ENCODE measurements around the gene RABEPK.
"Not testable (repeated sequence)": the region's sequence is repeated elsewhere in the genome, so short reads cannot be mapped to it uniquely, and the experiment has no call there.

The RABEPK gene

DNA sequence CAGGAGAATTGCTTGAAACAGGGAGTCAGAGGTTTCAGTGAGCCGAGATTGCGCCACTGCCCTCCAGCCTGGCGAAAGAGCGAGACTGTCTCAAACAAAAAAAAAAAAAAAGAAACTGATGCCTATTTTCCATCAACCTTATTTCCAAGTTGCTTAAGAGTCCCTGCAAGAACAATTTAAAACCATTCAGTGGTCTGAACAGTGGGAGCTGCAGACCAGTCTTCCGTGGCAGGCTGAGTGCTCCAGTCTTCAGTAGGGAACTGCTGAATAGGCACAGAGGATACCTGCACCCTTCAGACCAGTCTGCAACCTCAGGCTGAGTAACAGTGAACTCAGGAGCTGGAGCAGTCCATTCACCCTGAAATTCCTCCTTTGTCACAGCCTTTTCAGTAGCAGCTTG is 5.9 kb upstream of the RABEPK start:
- DNase-seq (ENCODE audit: low read depth) = not testable (repeated sequence)

DNA sequence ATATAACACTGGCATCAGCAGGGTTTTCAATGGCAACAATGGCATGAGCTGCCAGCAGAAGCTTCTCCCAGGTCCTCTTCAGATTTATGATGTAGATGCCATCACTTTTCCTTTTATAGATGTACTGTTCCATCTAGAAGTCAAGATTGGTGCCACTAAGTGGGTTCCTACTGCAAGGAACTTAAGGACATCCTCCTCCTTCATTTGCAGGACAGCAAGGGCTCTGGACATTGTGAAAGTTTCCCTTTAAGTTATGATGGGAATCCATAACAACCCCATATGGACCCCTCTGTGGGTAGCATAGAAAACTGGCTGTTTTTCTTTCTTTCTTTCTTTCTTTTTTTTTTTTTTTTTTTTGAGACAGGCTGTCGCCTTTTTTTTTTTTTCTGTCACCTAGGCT is 4.8 kb upstream of the RABEPK start:
- not testable (repeated sequence) for DNase-seq (ENCODE audit: low read depth)

DNA sequence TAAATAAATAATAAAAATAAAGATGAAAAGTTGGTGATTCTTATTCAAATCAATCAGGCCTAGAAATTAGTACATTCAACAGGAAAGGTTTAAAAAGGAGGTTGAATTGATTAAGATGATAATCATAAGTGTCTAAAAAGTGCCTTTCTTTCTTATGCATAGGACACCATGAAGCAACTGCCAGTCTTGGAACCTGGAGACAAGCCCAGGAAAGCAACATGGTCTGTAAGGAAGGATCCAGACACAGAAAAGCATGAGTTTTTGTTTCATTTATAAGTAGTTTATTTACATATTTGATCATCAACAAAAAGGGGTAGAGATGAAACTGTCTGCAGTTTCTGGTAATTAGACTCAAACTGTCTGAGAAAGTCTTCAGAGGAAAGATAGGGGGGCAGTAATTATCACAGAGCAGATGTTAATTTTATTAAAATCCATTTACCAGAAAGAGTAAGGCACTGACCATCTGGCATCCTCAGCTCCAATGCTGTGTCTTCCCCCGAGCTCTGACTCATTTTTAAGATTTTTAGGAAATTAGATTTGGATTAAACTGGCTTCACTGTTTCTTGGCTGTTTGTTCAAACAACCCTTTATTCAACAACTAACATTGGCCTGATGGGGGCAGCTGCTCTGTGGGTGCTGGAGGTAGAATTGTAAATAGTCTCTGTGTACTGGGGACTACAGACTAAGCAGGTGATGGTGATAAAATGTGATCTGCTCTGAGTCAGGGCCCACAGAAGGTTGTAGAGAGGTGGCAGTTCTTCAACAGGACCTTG is 2.7 kb downstream of the RABEPK start:
- no peak for DNase-seq (ENCODE audit: low read depth)

DNA sequence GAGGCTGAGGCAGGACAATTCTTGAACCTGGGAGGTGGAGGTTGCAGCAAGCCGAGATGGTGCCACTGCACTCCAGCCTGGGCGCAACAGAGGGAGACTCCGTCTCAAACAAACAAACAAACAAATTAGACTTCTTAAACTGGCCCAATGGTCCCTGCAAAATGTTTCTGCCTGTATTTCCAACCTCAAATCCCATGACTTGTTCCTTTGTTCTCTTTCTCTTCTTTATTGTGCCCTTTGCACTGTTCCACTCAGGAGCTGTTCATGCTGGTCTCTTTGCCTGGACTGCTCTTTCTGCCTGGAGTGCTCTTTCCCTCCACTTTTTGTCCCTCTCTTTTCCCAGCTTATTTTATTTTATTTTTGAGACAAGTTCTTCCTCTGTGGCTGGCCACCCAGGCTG is 4.1 kb downstream of the RABEPK start:
- no peak for DNase-seq (ENCODE audit: low read depth)

DNA sequence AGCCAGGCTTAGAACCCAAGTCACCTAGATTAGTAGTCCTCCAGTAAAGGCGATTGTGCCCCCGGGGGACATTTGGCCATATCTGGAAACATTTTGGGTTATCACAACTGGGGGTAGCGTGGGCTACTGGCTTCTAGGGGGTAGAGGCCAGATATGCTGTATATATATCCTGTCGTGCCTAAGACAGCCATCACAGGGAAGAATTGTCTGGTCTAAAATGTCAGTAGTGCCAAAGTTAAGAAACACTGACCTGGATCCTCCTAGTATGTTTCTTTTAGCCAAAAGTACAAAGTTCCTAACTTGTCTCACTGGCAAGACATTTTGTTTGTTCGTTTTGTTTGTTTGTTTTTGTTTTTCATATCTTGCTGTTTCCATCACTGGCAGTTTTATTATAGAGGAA is 13.8 kb downstream of the RABEPK start:
- DNase-seq (ENCODE audit: low read depth) = no peak

DNA sequence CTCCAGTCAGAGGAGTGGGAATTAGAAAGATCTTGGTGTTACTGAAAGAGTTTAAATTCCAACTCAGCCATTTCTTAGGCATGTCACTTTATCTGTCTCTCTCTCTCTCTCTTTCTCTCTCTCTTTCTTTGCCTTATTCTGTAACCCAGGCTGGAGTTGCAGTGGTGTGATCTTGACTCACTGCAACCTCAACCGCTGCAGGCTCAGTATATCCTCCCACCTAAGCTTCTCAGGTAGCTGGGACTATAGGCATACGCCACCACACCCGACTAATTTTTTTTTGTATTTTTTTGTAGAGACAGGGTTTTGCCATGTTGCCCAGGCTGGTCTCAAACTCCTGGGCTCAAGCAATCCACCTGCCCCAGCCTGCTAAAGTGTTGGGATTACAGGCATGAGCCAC is 18.3 kb downstream of the RABEPK start:
- no peak for DNase-seq (ENCODE audit: low read depth)

DNA sequence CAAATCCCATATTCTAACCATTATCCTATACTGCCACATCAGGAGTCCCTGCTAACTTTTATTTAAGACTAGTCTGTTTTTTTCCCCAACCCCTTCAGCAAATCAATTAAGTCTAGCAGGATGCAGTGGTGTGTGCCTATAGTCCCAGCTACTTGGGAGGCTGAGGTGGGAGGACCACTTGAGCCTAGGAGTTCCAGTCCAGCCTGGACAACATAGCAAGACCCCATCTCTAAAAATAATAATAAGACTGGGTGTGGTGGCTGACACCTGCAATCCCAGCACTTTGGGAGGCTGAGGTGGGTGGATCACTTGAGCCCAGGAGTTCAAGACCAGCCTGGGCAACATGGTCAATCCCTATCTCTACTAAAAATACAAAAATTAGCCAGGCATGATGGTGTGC is 24.5 kb downstream of the RABEPK start:
- not testable (repeated sequence) for DNase-seq (ENCODE audit: low read depth)

DNA sequence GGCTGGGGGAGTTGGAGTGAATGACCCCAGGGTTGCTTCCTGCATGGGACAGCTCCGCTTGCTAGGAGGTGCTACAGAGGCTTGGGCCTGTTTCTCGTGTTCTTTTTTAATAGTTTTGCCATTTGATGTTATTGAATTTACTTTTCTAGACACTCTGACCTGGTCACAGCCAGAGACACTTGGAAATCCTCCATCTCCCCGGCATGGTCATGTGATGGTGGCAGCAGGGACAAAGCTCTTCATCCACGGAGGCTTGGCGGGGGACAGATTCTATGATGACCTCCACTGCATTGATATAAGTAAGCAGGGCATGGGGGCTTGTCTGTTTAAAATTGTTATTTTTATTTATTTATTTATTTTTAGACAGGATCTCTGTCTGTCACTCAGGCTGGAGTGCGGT is 27.4 kb downstream of the RABEPK start:
- DNase-seq (ENCODE audit: low read depth) = no peak

DNA sequence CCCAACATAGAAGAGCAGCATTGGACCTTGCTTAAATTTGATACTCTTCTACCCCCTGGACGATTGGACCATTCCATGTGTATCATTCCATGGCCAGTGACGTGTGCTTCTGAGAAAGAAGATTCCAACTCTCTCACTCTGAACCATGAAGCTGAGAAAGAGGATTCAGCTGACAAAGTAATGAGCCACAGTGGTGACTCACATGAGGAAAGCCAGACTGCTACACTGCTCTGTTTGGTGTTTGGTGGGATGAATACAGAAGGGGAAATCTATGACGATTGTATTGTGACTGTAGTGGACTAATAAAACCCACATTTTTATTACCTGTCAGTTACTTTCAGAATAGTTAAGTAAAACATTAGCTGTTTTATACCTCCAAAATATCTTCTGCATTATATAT is 33.3 kb downstream of the RABEPK start:
- no peak for DNase-seq (ENCODE audit: low read depth)

DNA sequence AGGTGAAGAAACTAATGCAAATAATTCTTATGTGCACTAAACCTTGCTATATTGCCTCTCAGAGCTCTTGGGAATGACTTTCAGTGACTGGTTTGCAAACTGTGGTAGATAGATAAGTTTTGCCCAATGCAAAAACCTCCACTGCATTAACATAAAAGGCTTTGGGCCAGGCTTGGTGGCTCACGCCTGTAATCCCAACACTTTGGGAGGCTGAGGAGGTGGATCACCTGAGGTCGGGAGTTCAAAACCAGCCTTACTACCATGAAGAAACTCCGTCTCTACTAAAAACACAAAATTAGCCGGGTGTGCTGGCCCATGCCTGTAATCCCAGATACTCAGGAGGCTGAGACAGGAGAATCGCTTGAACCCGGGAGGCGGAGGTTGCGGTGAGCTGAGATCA is 33.8 kb downstream of the RABEPK start:
- DNase-seq (ENCODE audit: low read depth) = not testable (repeated sequence)

DNA sequence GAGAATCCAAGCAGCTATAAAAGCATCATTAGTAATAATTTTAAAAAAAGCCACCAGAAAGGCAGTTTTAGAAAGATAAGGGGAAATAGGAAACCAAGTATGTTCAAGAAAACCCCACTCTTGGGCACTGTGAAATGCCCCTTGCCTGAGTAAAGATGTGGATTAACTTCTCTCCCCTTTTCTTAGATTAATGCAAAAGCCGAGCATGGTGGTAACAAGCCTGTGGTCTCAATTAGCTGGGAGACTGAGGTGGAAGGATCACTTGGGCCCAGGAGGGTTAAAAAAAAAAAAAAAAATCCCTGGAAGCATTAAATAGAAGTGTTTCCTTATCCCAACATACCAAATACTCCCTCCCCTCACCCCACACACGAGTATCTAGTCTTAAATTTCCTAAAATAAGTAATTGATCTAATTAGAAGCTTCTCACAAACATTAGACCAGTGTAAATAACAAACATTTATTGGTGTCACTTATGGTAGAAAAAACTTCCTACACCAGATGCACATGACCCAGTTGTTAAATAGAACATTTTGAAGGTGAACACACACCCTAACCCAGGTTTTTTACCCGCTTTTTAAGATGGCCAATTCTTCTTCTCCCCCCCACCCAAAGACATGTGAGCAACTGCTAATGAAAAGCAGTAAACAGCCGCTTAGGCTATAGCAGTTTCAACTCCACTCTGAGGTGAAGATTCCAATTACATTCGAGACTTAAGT is 35.6 kb downstream of the RABEPK start:
- no peak for DNase-seq (ENCODE audit: low read depth)

DNA sequence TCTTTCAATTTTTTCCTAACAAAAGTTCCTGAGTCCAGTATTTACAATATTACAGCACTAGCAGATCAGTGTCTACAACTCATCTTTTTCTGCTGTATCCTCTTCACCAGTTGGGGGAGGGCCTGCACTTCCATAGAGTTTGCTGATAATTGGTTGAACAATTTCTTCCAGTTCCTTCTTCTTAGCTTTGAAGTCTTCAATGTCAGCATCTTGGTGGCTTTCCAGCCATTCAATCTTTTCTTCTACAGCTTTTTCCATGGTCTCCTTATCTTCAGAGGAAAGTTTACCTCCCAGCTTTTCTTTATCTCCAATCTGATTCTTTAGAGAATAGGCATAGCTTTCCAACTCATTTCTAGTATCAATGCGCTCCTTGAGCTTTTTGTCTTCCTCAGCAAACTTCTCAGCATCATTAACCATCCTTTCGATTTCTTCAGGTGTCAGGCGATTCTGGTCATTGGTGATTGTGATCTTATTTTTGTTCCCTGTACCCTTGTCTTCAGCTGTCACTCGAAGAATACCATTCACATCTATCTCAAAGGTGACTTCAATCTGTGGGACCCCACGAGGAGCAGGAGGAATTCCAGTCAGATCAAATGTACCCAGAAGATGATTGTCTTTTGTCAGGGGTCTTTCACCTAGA is 36.3 kb downstream of the RABEPK start:
- DNase-seq (ENCODE audit: low read depth) = not testable (repeated sequence)

DNA sequence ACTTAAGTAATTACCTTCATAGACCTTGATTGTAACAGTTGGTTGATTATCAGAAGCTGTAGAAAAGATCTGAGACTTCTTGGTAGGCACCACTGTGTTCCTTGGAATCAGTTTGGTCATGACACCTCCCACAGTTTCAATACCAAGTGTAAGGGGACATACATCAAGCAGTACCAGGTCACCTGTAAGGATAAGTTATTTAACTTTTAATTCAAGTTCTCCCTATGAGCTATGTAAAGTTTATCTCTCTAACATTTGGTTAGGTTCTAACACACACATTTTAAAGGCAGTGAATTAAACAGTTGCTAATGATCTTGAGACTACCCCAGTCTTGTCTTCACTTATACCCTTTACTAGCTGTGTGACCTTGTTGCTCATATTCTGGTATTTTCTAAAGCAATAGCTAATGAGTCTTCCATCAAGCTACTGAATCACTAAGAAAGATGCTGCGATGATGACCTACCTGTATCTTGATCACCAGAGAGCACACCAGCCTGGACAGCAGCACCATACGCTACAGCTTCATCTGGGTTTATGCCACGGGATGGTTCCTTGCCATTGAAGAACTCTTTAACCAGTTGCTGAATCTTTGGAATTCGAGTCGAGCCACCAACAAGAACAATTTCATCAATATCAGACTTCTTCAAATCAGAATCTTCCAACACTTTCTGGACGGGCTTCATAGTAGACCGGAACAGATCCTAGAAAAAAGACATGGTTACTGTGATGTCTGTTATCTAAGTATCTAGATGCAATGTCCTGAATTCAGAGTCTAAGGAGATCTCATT is 38.0 kb downstream of the RABEPK start:
- DNase-seq (ENCODE audit: low read depth) = no peak

DNA sequence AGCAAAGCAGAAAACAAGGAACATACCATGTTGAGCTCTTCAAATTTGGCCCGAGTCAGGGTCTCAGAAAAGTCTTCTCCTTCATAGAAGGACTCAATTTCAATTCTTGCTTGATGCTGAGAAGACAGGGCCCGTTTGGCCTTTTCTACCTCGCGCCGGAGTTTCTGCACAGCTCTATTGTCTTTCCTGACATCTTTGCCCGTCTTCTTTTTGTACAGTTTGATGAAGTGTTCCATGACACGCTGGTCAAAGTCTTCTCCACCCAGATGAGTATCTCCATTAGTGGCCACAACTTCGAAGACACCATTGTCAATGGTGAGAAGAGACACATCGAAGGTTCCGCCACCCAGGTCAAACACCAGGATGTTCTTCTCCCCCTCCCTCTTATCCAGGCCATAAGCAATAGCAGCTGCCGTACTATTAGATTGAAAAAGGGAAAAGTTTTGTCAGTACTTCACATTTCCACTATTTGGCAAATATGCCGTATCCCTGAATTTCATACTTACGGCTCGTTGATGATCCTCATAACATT is 38.6 kb downstream of the RABEPK start:
- no peak for DNase-seq (ENCODE audit: low read depth)

DNA sequence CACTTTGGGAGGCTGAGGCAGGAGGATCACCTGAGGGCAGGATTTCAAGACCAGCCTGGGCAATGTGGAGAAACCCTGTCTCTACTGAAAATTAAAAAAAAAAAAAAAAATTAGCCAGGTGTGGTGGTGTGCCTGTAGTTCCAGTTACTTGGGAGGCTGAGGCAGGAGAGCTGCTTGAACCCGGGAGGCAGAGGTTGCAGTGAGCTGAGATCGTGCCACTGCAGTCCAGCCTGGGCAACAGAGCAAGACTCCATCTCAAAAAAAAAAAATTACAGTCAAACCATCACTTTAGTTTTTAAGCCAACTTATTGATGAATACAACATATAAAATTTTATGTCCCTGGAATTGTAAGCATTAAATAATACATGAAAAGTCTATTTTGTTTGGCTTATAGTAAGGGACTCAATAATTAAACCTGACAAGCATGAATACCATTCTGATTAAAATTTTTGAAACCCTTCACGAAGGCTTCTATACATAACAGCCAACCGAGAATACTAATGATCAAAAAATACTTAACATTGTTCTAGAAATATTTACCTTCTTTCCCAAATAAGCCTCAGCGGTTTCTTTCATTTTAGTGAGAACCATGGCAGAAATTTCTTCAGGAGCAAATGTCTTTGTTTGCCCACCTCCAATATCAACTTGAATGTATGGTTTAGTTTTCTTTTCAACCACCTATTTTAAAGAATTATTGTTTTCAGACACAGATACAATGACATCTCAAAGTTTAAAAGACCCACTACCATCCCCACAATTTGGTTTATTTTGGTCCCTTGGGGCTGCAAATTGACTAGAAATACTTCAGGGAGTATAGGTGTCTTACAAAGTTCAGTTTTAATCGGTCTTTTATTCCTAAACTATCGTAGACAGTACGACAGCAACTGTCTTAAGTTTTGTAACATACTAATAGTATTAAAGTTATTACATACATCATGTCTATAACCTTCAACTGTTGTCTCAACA is 39.6 kb downstream of the RABEPK start:
- DNase-seq (ENCODE audit: low read depth) = no peak

DNA sequence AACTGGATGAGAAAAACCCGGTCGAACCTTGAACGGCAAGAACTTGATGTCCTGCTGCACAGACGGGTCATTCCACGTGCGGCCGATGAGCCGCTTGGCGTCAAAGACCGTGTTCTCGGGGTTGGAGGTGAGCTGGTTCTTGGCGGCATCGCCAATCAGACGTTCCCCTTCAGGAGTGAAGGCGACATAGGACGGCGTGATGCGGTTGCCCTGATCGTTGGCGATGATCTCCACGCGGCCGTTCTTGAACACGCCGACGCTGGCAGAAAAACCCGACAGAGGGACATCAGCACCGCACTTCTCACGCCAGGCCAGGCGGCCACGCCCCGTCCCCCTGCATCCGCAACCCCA is 40.3 kb downstream of the RABEPK start:
- no peak for DNase-seq (ENCODE audit: low read depth)

DNA sequence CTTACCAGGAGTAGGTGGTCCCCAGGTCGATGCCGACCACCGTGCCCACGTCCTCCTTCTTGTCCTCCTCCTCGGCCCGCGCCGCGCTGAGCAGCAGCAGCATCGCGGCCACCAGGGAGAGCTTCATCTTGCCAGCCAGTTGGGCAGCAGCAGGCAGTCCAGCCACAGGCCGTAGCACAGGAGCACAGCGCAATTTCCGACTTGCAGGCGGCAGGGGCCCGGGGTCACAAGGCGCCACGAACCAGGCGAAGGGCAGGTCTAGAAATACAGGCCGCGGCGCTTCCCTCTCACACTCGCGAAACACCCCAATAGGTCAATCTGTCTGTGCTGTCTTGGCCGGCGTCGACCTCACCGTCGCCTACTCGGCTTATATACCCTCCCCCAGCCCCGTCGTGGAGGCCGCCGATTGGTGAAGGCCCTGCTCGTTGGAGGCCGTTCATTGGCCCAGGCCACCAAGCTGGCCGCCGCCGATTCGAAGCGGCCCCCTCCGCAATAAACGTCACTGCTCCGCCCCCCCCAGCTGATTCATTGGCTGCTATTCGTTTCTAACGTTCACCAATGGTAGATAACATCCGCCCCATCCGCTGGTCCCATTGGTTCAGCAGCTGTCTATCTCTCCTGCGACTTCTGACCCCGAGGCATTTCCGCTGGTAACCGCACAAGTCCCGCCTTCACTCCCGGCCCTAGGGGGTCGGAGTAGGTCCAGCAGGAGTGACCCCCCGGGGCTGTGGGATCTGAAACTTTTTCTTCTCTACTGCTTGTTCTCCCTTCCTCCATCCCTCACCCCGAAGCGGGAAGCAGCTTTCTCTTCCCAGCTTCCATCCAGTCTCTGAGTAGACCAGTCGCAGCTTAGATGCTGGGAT is 40.9 kb downstream of the RABEPK start, which contains the start of gene HSPA5:
Gene HSPA5 (minus strand): TSS at position 344 of the 863 bp plus-strand sequence. CDS start 217 bp downstream, at position 127.
- peak; percentile 98 for DNase-seq (ENCODE audit: low read depth)

DNA sequence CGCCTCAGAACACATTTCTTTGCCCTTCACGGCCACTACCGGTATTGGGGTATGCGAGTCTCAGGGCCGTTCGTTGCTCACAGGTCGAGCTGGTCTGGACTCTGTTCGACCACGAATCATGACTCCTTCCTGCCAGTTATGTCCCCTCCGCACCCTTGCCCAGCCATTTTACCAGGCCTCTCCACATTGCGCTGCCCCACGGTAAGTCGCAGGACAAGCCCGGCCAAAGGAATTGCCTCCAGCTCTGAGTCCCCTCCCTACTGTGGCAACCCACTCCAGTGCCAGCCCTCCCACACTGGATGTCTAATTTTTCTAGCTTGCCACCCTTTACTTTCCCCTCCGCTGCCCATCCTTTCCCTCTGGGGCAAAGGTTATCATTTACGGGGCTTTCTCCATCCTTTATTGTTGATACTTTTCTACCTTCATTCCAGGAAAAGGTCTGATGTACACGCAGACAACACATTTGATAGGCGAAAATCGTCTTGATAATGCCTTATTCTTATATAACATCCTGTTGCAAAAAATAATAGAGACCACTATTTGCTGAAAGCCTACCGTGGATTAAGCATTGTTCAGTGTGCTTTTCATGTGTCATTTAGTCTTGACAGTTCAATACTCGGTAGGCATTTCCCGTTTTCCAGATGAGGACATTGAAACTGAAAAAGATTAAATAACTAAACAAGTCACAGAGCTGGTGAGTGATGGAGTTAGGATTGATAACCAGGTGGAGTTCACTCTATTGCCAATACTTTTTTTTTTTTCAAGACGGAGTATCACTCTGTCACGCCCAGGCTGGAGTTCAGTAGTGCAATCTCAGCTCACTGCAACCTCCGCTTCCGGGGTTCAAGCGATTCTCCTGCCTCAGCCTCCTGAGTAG is 41.8 kb downstream of the RABEPK start:
- DNase-seq (ENCODE audit: low read depth) = no peak

DNA sequence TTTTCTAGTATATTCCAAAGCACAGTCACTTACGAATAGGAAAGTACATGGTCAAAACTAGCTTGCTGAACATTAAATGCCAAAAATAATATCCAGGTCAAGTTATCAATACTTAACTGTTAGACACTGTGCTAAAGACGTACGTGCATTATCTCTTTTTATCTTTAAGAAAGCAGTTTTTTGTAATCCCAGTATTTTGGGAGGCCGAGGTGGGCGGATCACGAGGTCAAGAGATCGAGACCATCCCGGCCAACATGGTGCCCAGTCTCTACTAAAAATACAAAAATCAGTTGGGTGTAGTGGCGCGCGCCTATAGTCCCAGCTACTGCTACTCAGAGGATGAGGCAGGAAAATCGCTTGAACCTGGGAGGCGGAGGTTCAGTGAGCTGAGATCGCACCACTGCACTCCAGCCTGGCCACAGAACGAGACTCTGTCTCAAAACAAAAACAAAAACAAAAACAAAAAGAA is 43.5 kb downstream of the RABEPK start:
- no peak for DNase-seq (ENCODE audit: low read depth)
